Measurements from ENCODE around the gene TSSK3.
"Not testable (repeated sequence)": the region's sequence is repeated elsewhere in the genome, so short reads cannot be mapped to it uniquely, and the experiment has no call there.

TSSK3 gene

GRCh38 chr1:32353886-32354570 lies 8.3 kb upstream of the TSSK3 start:
- TF ChIP-seq CTCF (IDR thresholded peaks at IDR 0.05; ENCODE audit: low read depth, low read length): no peak
- no peak overlapping the region for H3K4me3 ChIP-seq (replicated peaks in 1 of 2; ENCODE audit: low read depth in 2 of 2, low read length in 2 of 2)
- peak; percentile 73 to 96 for DNase-seq (ENCODE audit: low read depth in 2 of 2)

- DNase-seq (ENCODE audit: low read depth in 2 of 2); H3K4me3 ChIP-seq (replicated peaks in 1 of 2; ENCODE audit: low read depth in 2 of 2, low read length in 2 of 2): not testable (repeated sequence)
These were observed 6.6 kb upstream of the TSSK3 start for GRCh38 chr1:32355778-32356177.

- H3K4me3 ChIP-seq (replicated peaks in 1 of 2; ENCODE audit: low read depth in 2 of 2, low read length in 2 of 2): no peak overlapping the region
- DNase-seq (ENCODE audit: low read depth in 2 of 2): no peak
- no peak for TF ChIP-seq CTCF (IDR thresholded peaks at IDR 0.05; ENCODE audit: low read depth, low read length)
These were observed 5.9 kb upstream of the TSSK3 start for GRCh38 chr1:32356478-32356877.

GRCh38 chr1:32357614-32358013 lies 4.7 kb upstream of the TSSK3 start:
- DNase-seq (ENCODE audit: low read depth in 2 of 2): no peak
- TF ChIP-seq CTCF (IDR thresholded peaks at IDR 0.05; ENCODE audit: low read depth, low read length): no peak
- H3K4me3 ChIP-seq (replicated peaks in 1 of 2; ENCODE audit: low read depth in 2 of 2, low read length in 2 of 2): no peak overlapping the region

GRCh38 chr1:32358435-32358834 lies 3.9 kb upstream of the TSSK3 start:
- TF ChIP-seq CTCF (IDR thresholded peaks at IDR 0.05; ENCODE audit: low read depth, low read length): no peak
- DNase-seq (ENCODE audit: low read depth in 2 of 2): no peak
- H3K4me3 ChIP-seq (replicated peaks in 1 of 2; ENCODE audit: low read depth in 2 of 2, low read length in 2 of 2): no peak overlapping the region

- no peak for TF ChIP-seq CTCF (IDR thresholded peaks at IDR 0.05; ENCODE audit: low read depth, low read length)
- DNase-seq (ENCODE audit: low read depth in 2 of 2): no peak
- H3K4me3 ChIP-seq (replicated peaks in 1 of 2; ENCODE audit: low read depth in 2 of 2, low read length in 2 of 2): no peak overlapping the region
These were observed 1.0 kb upstream of the TSSK3 start for GRCh38 chr1:32361308-32361673.

- peak; percentile 20 for TF ChIP-seq CTCF (IDR thresholded peaks at IDR 0.05; ENCODE audit: low read depth, low read length)
- H3K4me3 ChIP-seq (replicated peaks in 1 of 2; ENCODE audit: low read depth in 2 of 2, low read length in 2 of 2): peak overlapping the region; percentile 5 to 28
- peak; percentile 27 to 51 for DNase-seq (ENCODE audit: low read depth in 2 of 2)
These were observed 465 bp upstream of the TSSK3 start for GRCh38 chr1:32361674-32362473.

All from cardiac fibroblast (primary cell).